ENCODE results near the gene UBIAD1. TPM values are rescaled to one million over a fixed set of nuclear protein-coding genes. Genes with fewer than 3 reads are reported as not detected.

UBIAD1 gene
- total and polyA plus RNA-seq, 2 of the 4 experiments (the other 2 are of a cell fraction): 6.3 to 9.5 TPM

GRCh38 chr1:11301601-11302000, 28.6 kb downstream of the UBIAD1 start:
- Histone ChIP-seq H3K18ac (ENCODE audit: low read depth, low read length) (no peak overlapping the region), H2AK5ac (ENCODE audit: low read depth, low read length) (no peak overlapping the region), H3K4ac (ENCODE audit: low read depth, low read length) (no peak overlapping the region), H3K4me2 (ENCODE audit: low read depth, low read length) (no peak overlapping the region), H4K8ac (ENCODE audit: low read depth in 2 of 2, low read length in 2 of 2) (no peak overlapping the region), H4K20me1 (ENCODE audit: insufficient read depth, low read length) (no peaks in the 10 kb centered on the region), H2BK5ac (ENCODE audit: low read depth, low read length, poor library complexity, severe bottlenecking) (no peak overlapping the region), H2BK20ac (ENCODE audit: low read depth, low read length) (no peak overlapping the region), H3K4me1 (ENCODE audit: control insufficient read depth, insufficient read depth, low read length) (no peaks in the 10 kb centered on the region), H4K91ac (ENCODE audit: insufficient read depth, low read depth, low read length) (no peak overlapping the region), H2BK15ac (ENCODE audit: low read depth, low read length) (no peak overlapping the region), H3K79me1 (ENCODE audit: low read depth in 1 of 2, low read length in 2 of 2) (no peaks in the 10 kb centered on the region), H3K4me3 (ENCODE audit: insufficient read depth, low read depth, low read length) (no peak overlapping the region), H2AK9ac (replicated peaks; ENCODE audit: low read depth, low read length, poor library complexity) (no peak overlapping the region), H3K9me3 (ENCODE audit: control insufficient read depth, insufficient read depth, low read length) (no peaks in the 10 kb centered on the region), H3K14ac (replicated peaks; ENCODE audit: low read depth, low read length) (no peak overlapping the region), H3K27ac (ENCODE audit: insufficient read depth, low read length) (no peak overlapping the region), H3K56ac (ENCODE audit: extremely low read depth, insufficient read depth, low read length) (no peak overlapping the region), H3K36me3 (ENCODE audit: control insufficient read depth, insufficient read depth, low read length) (no peaks in the 10 kb centered on the region), H4K5ac (ENCODE audit: low read depth, low read length) (no peak overlapping the region), H2AFZ (replicated peaks; ENCODE audit: low read length, poor library complexity) (no peak overlapping the region), H2BK120ac (ENCODE audit: low read depth, low read length) (no peak overlapping the region), H3K23ac (ENCODE audit: low read depth, low read length) (no peak overlapping the region), H3K27me3 (ENCODE audit: control insufficient read depth, insufficient read depth, low read length) (no peaks in the 10 kb centered on the region; the same call in 1 of the 2 replicates), H3K9ac (ENCODE audit: low read depth, low read length) (no peak overlapping the region), H3K9me1 (ENCODE audit: insufficient read depth, low read length) (no peaks in the 10 kb centered on the region)
- WGBS, 2 experiments (ENCODE audit: extremely low coverage in 2 of 2, insufficient read length in 1 of 2): no CpG with 5 or more reads among the region's 9 CpGs
- no peak for ATAC-seq (ENCODE audit: low read depth)
- DNase-seq: no peak
- TF ChIP-seq SMC3 (IDR thresholded peaks at IDR 0.05; ENCODE audit: low read depth, low read length) (no peak), CEBPB (IDR thresholded peaks at IDR 0.05; ENCODE audit: low read depth, low read length) (no peak), POLR2A (IDR thresholded peaks at IDR 0.05; ENCODE audit: low read depth, low read length) (no peak), USF2 (IDR thresholded peaks at IDR 0.05; ENCODE audit: low read depth, low read length) (no peak), RFX5 (IDR thresholded peaks at IDR 0.05; ENCODE audit: low read depth, low read length) (no peak), BHLHE40 (IDR thresholded peaks at IDR 0.05; ENCODE audit: low read depth, low read length) (no peak), MAZ (IDR thresholded peaks at IDR 0.05; ENCODE audit: borderline replicate concordance, low read depth, low read length) (no peak), CHD1 (IDR thresholded peaks at IDR 0.05; ENCODE audit: low read depth, low read length) (no peak), NFE2L2 (IDR thresholded peaks at IDR 0.05; ENCODE audit: low read depth, low read length) (no peak), MXI1 (IDR thresholded peaks at IDR 0.05; ENCODE audit: borderline replicate concordance, low read depth, low read length) (no peak), RCOR1 (IDR thresholded peaks at IDR 0.05; ENCODE audit: insufficient replicate concordance, low read length) (no peak), MAFK (IDR thresholded peaks at IDR 0.05; ENCODE audit: low read depth, low read length) (no peak), CTCF (conservative IDR thresholded peaks at IDR 0.05; ENCODE audit: low read depth, low read length) (no peak)
- TF ChIP-seq, protein P1, sequence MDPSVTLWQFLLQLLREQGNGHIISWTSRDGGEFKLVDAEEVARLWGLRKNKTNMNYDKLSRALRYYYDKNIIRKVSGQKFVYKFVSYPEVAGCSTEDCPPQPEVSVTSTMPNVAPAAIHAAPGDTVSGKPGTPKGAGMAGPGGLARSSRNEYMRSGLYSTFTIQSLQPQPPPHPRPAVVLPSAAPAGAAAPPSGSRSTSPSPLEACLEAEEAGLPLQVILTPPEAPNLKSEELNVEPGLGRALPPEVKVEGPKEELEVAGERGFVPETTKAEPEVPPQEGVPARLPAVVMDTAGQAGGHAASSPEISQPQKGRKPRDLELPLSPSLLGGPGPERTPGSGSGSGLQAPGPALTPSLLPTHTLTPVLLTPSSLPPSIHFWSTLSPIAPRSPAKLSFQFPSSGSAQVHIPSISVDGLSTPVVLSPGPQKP (IDR thresholded peaks at IDR 0.05; ENCODE audit: borderline replicate concordance, low read depth, low read length): no peak
- ChIA-PET CTCF (no interaction called here), POLR2A (ENCODE audit: unreplicated experiment) (interaction anchor here (0.6 kb wide), 1 partner anchor 238 kb away, joined by 14 read pairs; no protein-coding TSS in a partner anchor)
- no TSS peak for BruUV-seq (replicated peaks)
- intact Hi-C loops (cut with micrococcal nuclease): no loop called here
- in situ Hi-C loops (cut with MboI; ENCODE audit: low sequenced_read_pairs): no loop called here
- dilution Hi-C loops (cut with HindIII; ENCODE audit: low sequenced_read_pairs, unreplicated experiment): no loop called here
